ENCODE data around the gene KRT1.
"Not testable (repeated sequence)": the region's sequence is repeated elsewhere in the genome, so short reads cannot be mapped to it uniquely, and the experiment has no call there.

Gene KRT1

GRCh38 chr12:52673713-52674432 is 6.3 kb downstream of the KRT1 start:
- no peak for TF ChIP-seq CTCF (IDR thresholded peaks at IDR 0.05; ENCODE audit: low read depth, low read length)
- in situ Hi-C loops (cut with HindIII; ENCODE audit: low sequenced_read_pairs), result no loop called here
- no peak for DNase-seq (ENCODE audit: low read depth, low spot score)
- no peak overlapping the region for H3K4me3 ChIP-seq (ENCODE audit: low read depth, low read length)

GRCh38 chr12:52673217-52673616 is 7.0 kb downstream of the KRT1 start:
- in situ Hi-C loops (cut with HindIII; ENCODE audit: low sequenced_read_pairs), result no loop called here
- no peak for TF ChIP-seq CTCF (IDR thresholded peaks at IDR 0.05; ENCODE audit: low read depth, low read length)
- H3K4me3 ChIP-seq (ENCODE audit: low read depth, low read length), result no peak overlapping the region
- no peak for DNase-seq (ENCODE audit: low read depth, low spot score)

- in situ Hi-C loops (cut with HindIII; ENCODE audit: low sequenced_read_pairs), result no loop called here
- H3K4me3 ChIP-seq (ENCODE audit: low read depth, low read length), result no peak overlapping the region
- DNase-seq (ENCODE audit: low read depth, low spot score), result no peak
- TF ChIP-seq CTCF (IDR thresholded peaks at IDR 0.05; ENCODE audit: low read depth, low read length), result no peak
Measured at GRCh38 chr12:52672321-52672933, 7.8 kb downstream of the KRT1 start.

GRCh38 chr12:52670961-52671360 is 9.2 kb downstream of the KRT1 start:
- no peak overlapping the region for H3K4me3 ChIP-seq (ENCODE audit: low read depth, low read length)
- in situ Hi-C loops (cut with HindIII; ENCODE audit: low sequenced_read_pairs), result no loop called here

GRCh38 chr12:52670506-52670905 is 9.7 kb downstream of the KRT1 start:
- in situ Hi-C loops (cut with HindIII; ENCODE audit: low sequenced_read_pairs), result no loop called here
- no peak overlapping the region for H3K4me3 ChIP-seq (ENCODE audit: low read depth, low read length)
- no peak for DNase-seq (ENCODE audit: low read depth, low spot score)
- no peak for TF ChIP-seq CTCF (IDR thresholded peaks at IDR 0.05; ENCODE audit: low read depth, low read length)

More at GRCh38 chr12:52670961-52671360, 9.2 kb downstream of the KRT1 start:
- no peak for TF ChIP-seq CTCF (IDR thresholded peaks at IDR 0.05; ENCODE audit: low read depth, low read length)
- DNase-seq (ENCODE audit: low read depth, low spot score), result no peak

GRCh38 chr12:52669941-52670340 is 10.3 kb downstream of the KRT1 start:
- in situ Hi-C loops (cut with HindIII; ENCODE audit: low sequenced_read_pairs); H3K4me3 ChIP-seq (ENCODE audit: low read depth, low read length); DNase-seq (ENCODE audit: low read depth, low spot score): not testable (repeated sequence)

GRCh38 chr12:52669426-52669825 is 10.8 kb downstream of the KRT1 start:
- no peak overlapping the region for H3K4me3 ChIP-seq (ENCODE audit: low read depth, low read length)
- no peak for TF ChIP-seq CTCF (IDR thresholded peaks at IDR 0.05; ENCODE audit: low read depth, low read length)
- in situ Hi-C loops (cut with HindIII; ENCODE audit: low sequenced_read_pairs), result no loop called here
- DNase-seq (ENCODE audit: low read depth, low spot score), result no peak

Data from astrocyte of the spinal cord (primary cell).